Adrenal gland (tissue), 12 donors: ENCODE data around the gene ANKRD28. TPM values are rescaled to one million over a fixed set of nuclear protein-coding genes. Genes with fewer than 3 reads are reported as not detected.

Source experiments
- DNase-seq, 7 donors: peaks; one replicate each; pipeline ENCODE4 v3.0.0-alpha.2; 2019 to 2020
- H3K27ac ChIP-seq, 5 donors: fragments of 200-600 bp; sonication (generic) in 4 of 5; 1 replicate in 3 of 5; 2 replicates in 2 of 5; pipeline versions ENCODE4 v1.5.1 to v1.8.0; 2016 to 2020; ENCODE audit warnings: mild to moderate bottlenecking in 1 of 5
- H3K27me3 ChIP-seq: fragments of 200-600 bp; 2 replicates; pipeline ENCODE4 v1.8.0; 2021
- H3K36me3 ChIP-seq, 2 donors: fragments of 200-600 bp; replicated peaks in 1 of 2; 1 replicate in 1 of 2; 2 replicates in 1 of 2; pipeline versions ENCODE4 v1.5.1 to v1.8.0; 2018 to 2022
- H3K4me1 ChIP-seq, 2 donors: fragments of 200-600 bp; replicated peaks in 1 of 2; 1 replicate in 1 of 2; 2 replicates in 1 of 2; pipeline versions ENCODE4 v1.5.1 to v1.8.0; 2018 to 2021
- H3K4me3 ChIP-seq, 4 donors: fragments of 200-600 bp; sonication (generic) in 3 of 4; one replicate each; pipeline ENCODE4 v1.5.1; 2016 to 2018
- H3K9me3 ChIP-seq, 3 donors: fragments of 200-600 bp; sonication (generic) in 1 of 3; replicated peaks in 1 of 3; 1 replicate in 2 of 3; 2 replicates in 1 of 3; pipeline versions ENCODE4 v1.5.1 to v1.8.0; 2016 to 2021
- CTCF ChIP-seq, 6 experiments: fragments of 450-650 bp in 4 of 6; fragments of 200-600 bp in 2 of 6; sonication (generic) in 1 of 6; IDR thresholded peaks; 1 replicate in 5 of 6; 2 replicates in 1 of 6; pipeline versions ENCODE4 v1.5.1 to v1.8.0; 2016 to 2021; ENCODE audit warnings: antibody characterized with exemption in 6 of 6, mild to moderate bottlenecking in 2 of 6, moderate library complexity in 1 of 6
- POLR2A ChIP-seq, 2 donors: fragments of 450-650 bp; IDR thresholded peaks; one replicate each; pipeline ENCODE4 v1.6.1; 2017; ENCODE audit warnings: antibody characterized with exemption in 2 of 2, mild to moderate bottlenecking in 2 of 2, moderate library complexity in 1 of 2
- WGBS, 4 donors: extraction: QIAGEN DNeasy Blood & Tissue Kit in 2 of 4; methylation state at CpG; one replicate each; pipeline versions ENCODE4 v1.1.5 to v1.1.7; 2013 to 2017; 5-methylcytosine and 5-hydroxymethylcytosine counted together
- intact Hi-C, 2 donors: fragments of 100-400 bp; cut with DNase I; formaldehyde crosslinking; loops; one replicate each; pipeline versions ENCODE4 v1.14.1 to v1.15.0; 2022 to 2023
- polyA plus RNA-seq, 3 donors: library from polyadenylated mRNA; stranded (reverse); fragments of 200-250 nt in 2 of 3; fragments of 350-450 nt in 1 of 3; fragmentation: Illumina TruSeq in 1 of 3; extraction: RNeasy Lipid Tissue Mini Kit (QIAGEN cat#74804) in 1 of 3; gene quantifications; one replicate each; pipeline ENCODE4 v1.2.3, GENCODE V29; 2013 to 2014
- total RNA-seq, 9 donors: library from RNA; depleted of rRNA in 4 of 9; stranded (reverse); fragments of >200 nt in 4 of 9; fragments of 120-200 nt in 1 of 9; fragmentation: NEBNext Ultra II Directional in 1 of 9; extraction: Animal tissue kit (Norgen Biotek cat#: 25700) in 1 of 9; gene quantifications; one replicate each; pipeline versions ENCODE4 v1.1.0 to v1.2.4, GENCODE V29; 2013 to 2023
- donor health status: healthy with polysubstance abuse.
- donor health status: Bipolar disorder and iron deficiency.
- donor health status: DM: yes; HTN: yes; CAD: no.
- donor health status: DM: no; HTN: no; CAD: no.
- donor health status: DM: no; HTN: no; CAD: no.
- donor health status: DM: yes; HTN: yes; CAD: no.

Gene ANKRD28
- total and polyA plus RNA-seq, 12 donors: 11.0 to 71.7 (median 34.5) TPM

GRCh38 chr3:15798533-15799245 lies 910 bp upstream of the ANKRD28 start:
- intact Hi-C loops: no loop called here
- Histone ChIP-seq H3K27me3 (no peaks in the 10 kb centered on the region), H3K4me3 (no peak overlapping the region), H3K27ac (peak overlapping the region in 2 of 5 donors; percentile 88 to 89), H3K36me3 (no peaks in the 10 kb centered on the region), H3K9me3 (no peaks in the 10 kb centered on the region), H3K4me1 (peaks cover 4 to 59% of the 10 kb centered on the region in 2 donors)
- TF ChIP-seq POLR2A (IDR thresholded peaks at IDR 0.05): no peak
- no peak for TF ChIP-seq CTCF (IDR thresholded peaks at IDR 0.05)
- 26 to 50% (median 28%) methylated on average over 2 of the region's 2 CpGs for WGBS, 4 donors
- DNase-seq: no peak

GRCh38 chr3:15796771-15797641 lies 773 bp downstream of the ANKRD28 start:
- no peaks in the 10 kb centered on the region for H3K36me3 ChIP-seq
- TF ChIP-seq POLR2A (IDR thresholded peaks at IDR 0.05) (no peak), CTCF (IDR thresholded peaks at IDR 0.05) (no peak)
- H3K4me3 ChIP-seq: peak overlapping the region in 2 of 4 donors; percentile 40 to 48
- peak in 5 of 7 donors; percentile 8 to 57 (median 29) for DNase-seq
- H3K9me3 ChIP-seq: peaks cover 0 to 8% (median 0%) of the 10 kb centered on the region in 3 donors
- WGBS, 4 donors: 6 to 11% (median 8%) methylated on average over 5 of the region's 5 CpGs
- H3K4me1 ChIP-seq: peaks cover 4 to 62% of the 10 kb centered on the region in 2 donors
- intact Hi-C loops: no loop called here
- H3K27ac ChIP-seq: peak overlapping the region; percentile 34 to 89 (median 88)
- no peaks in the 10 kb centered on the region for H3K27me3 ChIP-seq

DNA sequence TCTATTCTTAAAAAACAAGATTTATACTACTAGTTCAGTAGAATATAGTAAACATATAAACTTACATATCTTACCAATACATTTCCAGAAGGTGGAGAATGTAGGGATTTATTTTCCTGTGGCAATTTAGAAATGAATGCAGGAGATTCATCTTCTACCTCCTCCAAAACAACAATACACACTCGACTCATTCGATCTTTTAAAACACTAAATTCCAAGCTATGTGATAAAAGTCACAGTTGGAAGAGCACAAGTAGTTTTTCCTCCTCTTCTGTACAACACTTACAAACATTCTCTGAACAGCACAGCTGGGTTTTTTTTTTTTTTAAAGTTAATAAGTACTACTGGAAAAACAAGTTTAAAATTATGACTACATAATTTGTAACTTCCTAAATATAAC lies 1.4 kb downstream of the ANKRD28 start:
- no peaks in the 10 kb centered on the region for H3K27me3 ChIP-seq
- intact Hi-C loops: no loop called here
- no peak for DNase-seq
- 2 to 19% (median 11%) methylated on average over 2 of the region's 2 CpGs for WGBS, 4 donors
- peaks cover 4 to 62% of the 10 kb centered on the region in 2 donors for H3K4me1 ChIP-seq
- H3K36me3 ChIP-seq: no peaks in the 10 kb centered on the region
- peak overlapping the region in 2 of 4 donors; percentile 40 to 48 for H3K4me3 ChIP-seq
- H3K9me3 ChIP-seq: peaks cover 0 to 8% (median 0%) of the 10 kb centered on the region in 3 donors
- no peak for TF ChIP-seq POLR2A (IDR thresholded peaks at IDR 0.05)
- TF ChIP-seq CTCF (IDR thresholded peaks at IDR 0.05): no peak
- H3K27ac ChIP-seq: peak overlapping the region in 4 of 5 donors; percentile 8 to 89 (median 48)

DNA sequence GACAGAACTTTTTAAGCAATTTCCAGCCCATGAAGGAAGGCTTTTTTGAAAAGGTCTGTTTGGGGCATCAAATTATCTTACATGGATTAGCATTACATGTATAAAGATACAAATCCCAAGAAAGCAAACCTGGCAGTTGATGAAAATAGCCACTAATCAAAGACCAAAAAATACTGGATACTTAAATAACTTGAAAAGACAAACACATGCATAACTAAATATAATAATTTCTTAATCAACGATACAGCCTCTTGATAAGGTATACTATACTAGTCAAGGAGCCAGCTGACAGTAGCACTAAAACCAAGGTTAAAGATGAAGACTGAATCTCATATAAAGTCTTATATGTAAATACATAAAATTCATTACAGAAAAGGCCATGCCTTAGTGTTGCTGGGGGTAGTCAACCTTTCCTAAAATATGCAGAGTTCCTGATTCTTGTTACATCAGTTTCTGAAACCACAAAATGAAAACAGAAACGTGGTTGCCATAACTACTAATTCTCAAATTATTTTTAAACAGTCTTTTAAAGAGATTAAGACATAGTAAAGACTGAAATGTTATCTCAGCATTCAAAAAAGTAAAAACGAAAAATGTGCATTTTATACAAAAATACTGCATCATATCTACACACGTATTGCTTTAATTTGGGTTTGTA lies 2.0 kb downstream of the ANKRD28 start:
- WGBS, 4 donors: 21 to 28% (median 23%) methylated on average over 4 of the region's 4 CpGs
- Histone ChIP-seq H3K27ac (peak overlapping the region; percentile 8 to 89 (median 38)), H3K36me3 (no peaks in the 10 kb centered on the region), H3K9me3 (peaks cover 0 to 8% (median 0%) of the 10 kb centered on the region in 3 donors), H3K4me1 (peaks cover 4 to 58% of the 10 kb centered on the region in 2 donors), H3K4me3 (peak overlapping the region in 2 of 4 donors; percentile 7 to 48), H3K27me3 (no peaks in the 10 kb centered on the region)
- intact Hi-C loops: no loop called here
- TF ChIP-seq POLR2A (IDR thresholded peaks at IDR 0.05): no peak
- TF ChIP-seq CTCF (IDR thresholded peaks at IDR 0.05): no peak
- DNase-seq: no peak
